Stimulated activated CD8-positive, alpha-beta memory T cell treated with anti-CD3 and anti-CD28 coated beads, Interleukin-15, amount 100 ng/mL, for 24 hours (primary cell): ENCODE data around the gene GAL3ST2.
"Not testable (repeated sequence)": the region's sequence is repeated elsewhere in the genome, so short reads cannot be mapped to it uniquely, and the experiment has no call there.

Source experiments
- DNase-seq: peaks from one replicate; pipeline ENCODE4 v3.0.0-alpha.2; 2020; ENCODE audit warnings: low read depth

Gene GAL3ST2

GRCh38 chr2:241809383-241810306 lies 33.0 kb downstream of the GAL3ST2 start:
- DNase-seq: no peak

GRCh38 chr2:241810307-241811200 lies 33.9 kb downstream of the GAL3ST2 start:
- DNase-seq: no peak

- no peak for DNase-seq
These were observed 34.8 kb downstream of the GAL3ST2 start for GRCh38 chr2:241811201-241811951.

- DNase-seq: no peak
These were observed 35.5 kb downstream of the GAL3ST2 start for GRCh38 chr2:241811952-241812729.

DNA sequence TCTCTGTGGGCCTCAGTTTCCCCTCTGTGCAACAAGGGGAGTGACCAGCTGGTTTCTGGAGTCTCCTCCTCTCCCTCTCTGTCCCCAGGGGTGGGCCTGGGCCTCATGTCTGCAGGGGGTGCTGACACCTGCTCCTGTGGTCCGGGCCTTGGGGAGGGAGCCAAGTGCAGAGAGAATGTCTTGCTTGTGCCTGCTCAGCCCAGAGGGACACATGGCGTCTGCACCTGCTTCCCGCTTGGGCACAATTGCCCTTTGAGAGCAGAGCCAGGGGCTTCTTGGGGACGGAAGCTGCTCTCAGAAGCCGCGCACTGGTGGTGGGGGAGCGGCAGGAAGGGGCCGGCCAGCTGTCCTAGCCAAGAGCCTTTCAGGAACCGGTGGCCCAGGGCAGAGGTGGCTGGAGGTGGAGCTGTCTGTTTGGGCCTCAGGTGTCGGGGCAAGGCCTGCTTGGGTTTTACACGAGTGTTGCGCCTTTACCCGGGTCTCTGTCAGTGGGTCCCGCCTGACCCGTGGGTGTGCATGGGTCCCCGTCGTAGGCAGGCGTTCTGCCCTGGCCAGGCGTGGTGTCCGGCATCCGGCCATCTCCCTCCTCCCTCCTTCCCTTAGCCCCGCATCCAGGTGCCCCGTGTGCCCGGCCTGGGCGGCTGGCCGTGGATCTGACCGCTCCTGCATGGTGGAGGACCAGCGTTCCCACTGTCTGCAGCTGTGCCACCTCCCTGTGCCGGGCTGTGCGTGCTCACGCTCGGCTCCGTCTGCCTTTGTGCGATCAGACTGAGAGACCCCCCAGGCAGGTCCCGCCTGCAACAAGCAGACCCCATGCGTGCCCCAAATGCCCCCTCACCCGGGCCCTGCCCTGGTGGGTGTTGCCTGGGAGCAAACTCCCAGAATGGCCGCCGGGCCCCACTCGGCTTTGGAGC lies 36.4 kb downstream of the GAL3ST2 start:
- DNase-seq: no peak

- no peak for DNase-seq
These were observed 37.2 kb downstream of the GAL3ST2 start for GRCh38 chr2:241813644-241814392.

GRCh38 chr2:241814393-241814642 lies 37.7 kb downstream of the GAL3ST2 start:
- no peak for DNase-seq

DNA sequence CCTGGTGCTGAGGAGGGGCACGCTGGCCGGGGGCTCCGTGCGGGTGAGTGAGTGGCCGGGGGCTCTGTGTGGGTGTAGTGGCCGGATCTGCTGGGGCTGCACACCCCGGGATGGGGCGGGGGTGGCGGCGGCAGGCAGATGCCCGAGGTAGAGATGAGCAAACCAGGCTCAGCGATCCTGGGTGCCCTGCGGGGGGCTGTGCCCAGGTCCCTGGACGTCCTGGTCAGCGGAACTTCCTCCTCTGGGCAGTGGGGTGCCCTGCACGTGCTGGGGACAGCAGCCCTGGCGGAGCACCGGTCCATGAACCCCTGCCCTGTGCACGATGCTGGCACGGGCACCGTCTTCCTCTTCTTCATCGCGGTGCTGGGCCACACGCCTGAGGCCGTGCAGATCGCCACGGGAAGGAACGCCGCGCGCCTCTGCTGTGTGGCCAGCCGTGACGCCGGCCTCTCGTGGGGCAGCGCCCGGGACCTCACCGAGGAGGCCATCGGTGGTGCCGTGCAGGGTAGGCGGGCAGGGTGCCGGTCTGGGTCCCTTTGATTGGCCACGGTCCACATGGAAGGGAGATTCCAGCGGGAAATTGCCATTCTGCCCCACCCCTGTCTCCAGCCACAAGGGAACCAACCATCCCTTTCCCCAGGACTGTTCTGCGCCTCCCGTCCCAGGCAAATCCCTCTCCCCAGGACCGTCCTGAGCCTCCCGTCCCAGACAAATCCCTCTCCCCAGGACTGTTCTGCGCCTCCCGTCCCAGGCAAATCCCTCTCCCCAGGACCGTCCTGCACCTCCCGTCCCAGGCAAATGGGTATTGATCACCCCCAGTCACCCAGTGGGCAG lies 38.2 kb downstream of the GAL3ST2 start:
- no peak for DNase-seq

- no peak for DNase-seq
These were observed 39.1 kb downstream of the GAL3ST2 start for GRCh38 chr2:241815477-241816430.

- DNase-seq: no peak
These were observed 40.0 kb downstream of the GAL3ST2 start for GRCh38 chr2:241816431-241817121.

DNA sequence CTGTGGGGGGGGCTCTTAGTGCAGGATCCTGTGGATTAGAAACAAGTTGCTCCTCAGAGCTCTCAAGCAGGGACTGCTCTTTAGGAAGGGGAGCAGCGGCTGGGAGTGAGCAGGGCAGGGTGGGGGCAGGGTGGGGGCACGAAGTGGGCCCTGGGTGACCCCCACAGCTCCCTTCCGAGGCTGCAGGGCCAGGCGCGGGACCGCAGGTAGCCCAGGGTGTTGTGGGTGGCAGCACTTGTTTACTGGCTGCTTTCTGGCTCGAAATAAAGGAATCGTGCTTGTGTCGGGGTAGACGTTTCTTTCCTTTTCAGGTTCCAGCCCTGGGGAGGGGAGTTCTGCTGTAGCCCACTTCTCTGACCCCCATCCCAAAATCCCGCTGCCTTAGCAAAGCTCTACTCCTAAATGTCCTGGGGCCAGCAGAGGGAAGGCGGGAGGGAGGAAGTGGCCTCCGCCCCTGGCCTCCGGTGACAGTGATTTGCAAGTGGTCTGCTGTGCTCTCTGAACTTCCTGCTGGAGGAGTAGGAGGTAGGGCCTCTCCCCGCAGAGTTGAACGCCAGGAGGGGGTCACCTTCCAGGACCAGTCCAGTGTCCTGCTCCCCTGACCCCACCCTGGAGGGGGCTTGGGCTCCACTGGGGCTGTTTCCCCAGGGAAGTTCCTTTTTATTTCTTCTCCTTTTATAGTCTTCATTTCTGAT lies 40.7 kb downstream of the GAL3ST2 start:
- no peak for DNase-seq

DNA sequence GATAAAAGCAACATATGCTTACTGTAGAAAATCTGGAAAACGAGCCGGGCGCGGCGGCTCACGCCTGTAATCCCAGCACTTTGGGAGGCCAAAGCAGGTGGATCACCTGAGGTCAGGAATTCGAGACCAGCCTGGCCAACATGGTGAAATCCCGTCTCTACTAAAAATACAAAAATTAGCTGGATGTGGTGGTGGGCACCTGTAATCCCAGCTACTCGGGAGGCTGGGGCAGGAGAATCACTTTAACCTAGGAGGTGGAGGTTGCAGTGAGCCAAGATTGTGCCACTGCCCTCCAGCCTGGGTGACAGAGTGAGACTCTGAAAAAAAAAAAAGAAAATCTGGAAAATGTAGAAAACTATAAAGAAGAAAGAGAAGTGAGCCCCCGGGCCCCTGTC lies 41.2 kb downstream of the GAL3ST2 start:
- not testable (repeated sequence) for DNase-seq

GRCh38 chr2:241818229-241818942 lies 41.8 kb downstream of the GAL3ST2 start:
- DNase-seq: no peak

GRCh38 chr2:241818943-241819270 lies 42.3 kb downstream of the GAL3ST2 start:
- no peak for DNase-seq

- not testable (repeated sequence) for DNase-seq
These were observed 43.5 kb downstream of the GAL3ST2 start for GRCh38 chr2:241819947-241820624.
